B cell (primary cell): ENCODE results near the gene CALY. TPM values are rescaled to one million over a fixed set of nuclear protein-coding genes. Genes with fewer than 3 reads are reported as not detected.

Source experiments
- ATAC-seq: fragments of 200-7000 bp; cut with Tn5 transposase; one replicate; pipeline ENCODE4 v1.10.0; 2021; ENCODE audit warnings: low read depth, mild to moderate bottlenecking, moderate number of reproducible peaks, moderate library complexity
- CTCF ChIA-PET: fragments of 350-600 bp; sonication (Branson Sonifier 250); formaldehyde crosslinking; loops from one replicate; lab custom pipeline; 2021; ENCODE audit warnings: antibody characterized with exemption, inconsistent platforms; lab: Charles Lee
- POLR2A ChIA-PET: fragments of 350-600 bp; sonication (Branson Sonifier 250); formaldehyde crosslinking; loops from one replicate; lab custom pipeline; 2021; ENCODE audit warnings: antibody characterized with exemption; lab: Charles Lee
- DNase-seq: peaks from one replicate; pipeline ENCODE4 v3.0.0; 2013
- H2AFZ ChIP-seq: 2 replicates; pipeline ENCODE4 v1.6.1; 2012; ENCODE audit warnings: mild to moderate bottlenecking, low read depth, low read length; ENCODE audit not compliant: insufficient read depth, poor library complexity, severe bottlenecking
- H3K27ac ChIP-seq, 2 donors: 1 replicate in 1 of 2; 2 replicates in 1 of 2; pipeline ENCODE4 v1.5.1; 2012 to 2013; ENCODE audit warnings: low read length in 2 of 2, mild to moderate bottlenecking in 2 of 2, moderate library complexity in 1 of 2
- H3K27me3 ChIP-seq, 4 experiments: fragments of 200-600 bp in 1 of 4; sonication (generic) in 1 of 4; replicated peaks in 1 of 4; 1 replicate in 2 of 4; 2 replicates in 2 of 4; pipeline versions ENCODE4 v1.6.1 to v1.7.0; 2013 to 2016; ENCODE audit warnings: low read length in 3 of 4, mild to moderate bottlenecking in 2 of 4, mixed read lengths in 1 of 4, moderate library complexity in 1 of 4; ENCODE audit not compliant: insufficient read depth in 4 of 4, control insufficient read depth in 3 of 4; ENCODE audit errors: control extremely low read depth in 1 of 4
- H3K36me3 ChIP-seq, 2 experiments: replicated peaks in 1 of 2; 1 replicate in 1 of 2; 2 replicates in 1 of 2; pipeline versions ENCODE4 v1.6.1 to v1.7.1; 2013; ENCODE audit warnings: low read length in 1 of 2; ENCODE audit not compliant: insufficient read depth in 2 of 2, control insufficient read depth in 1 of 2; ENCODE audit errors: control extremely low read depth in 1 of 2, extremely low read depth in 1 of 2
- H3K4me1 ChIP-seq, 2 donors: fragments of 200-600 bp in 1 of 2; sonication (generic) in 1 of 2; 1 replicate in 1 of 2; 2 replicates in 1 of 2; pipeline versions ENCODE4 v1.5.1 to v1.6.1; 2013 to 2017; ENCODE audit warnings: low read length in 2 of 2; ENCODE audit not compliant: control insufficient read depth in 2 of 2, insufficient read depth in 2 of 2
- H3K4me2 ChIP-seq: replicated peaks from 2 replicates; pipeline ENCODE3; 2012; ENCODE audit warnings: mild to moderate bottlenecking, low read depth, low read length; ENCODE audit not compliant: poor library complexity, severe bottlenecking
- H3K4me3 ChIP-seq, 5 experiments: fragments of 200-600 bp in 1 of 5; sonication (generic) in 1 of 5; 1 replicate in 3 of 5; 2 replicates in 2 of 5; pipeline versions ENCODE4 v1.5.1 to v1.7.0; 2011 to 2016; ENCODE audit warnings: low read length in 4 of 5, mild to moderate bottlenecking in 4 of 5, low read depth in 2 of 5, control low read depth in 1 of 5, moderate library complexity in 1 of 5; ENCODE audit not compliant: insufficient read depth in 1 of 5; ENCODE audit errors: control extremely low read depth in 1 of 5, extremely low read depth in 1 of 5
- H3K79me2 ChIP-seq: fragments of 200-600 bp; sonication (generic); one replicate; pipeline ENCODE4 v1.6.0; 2016; ENCODE audit warnings: low read length; ENCODE audit not compliant: control insufficient read depth, insufficient read depth
- H3K9ac ChIP-seq: fragments of 200-600 bp; sonication (generic); 2 replicates; pipeline ENCODE4 v1.6.1; 2017; ENCODE audit warnings: mild to moderate bottlenecking, low read length, moderate library complexity
- H3K9me3 ChIP-seq, 3 donors: one replicate each; pipeline versions ENCODE4 v1.6.1 to v1.7.1; 2013; ENCODE audit warnings: low read length in 2 of 3; ENCODE audit not compliant: control insufficient read depth in 2 of 3, insufficient read depth in 1 of 3; ENCODE audit errors: control extremely low read depth in 1 of 3
- H4K20me1 ChIP-seq: 2 replicates; pipeline ENCODE4 v1.6.0; 2012; ENCODE audit warnings: mild to moderate bottlenecking, low read length; ENCODE audit not compliant: insufficient read depth, control insufficient read depth, poor library complexity, severe bottlenecking
- H3K27ac Mint-ChIP-seq: one replicate; pipeline ENCODE4 v1.8.0; 2021; ENCODE audit warnings: mixed read lengths
- H3K27me3 Mint-ChIP-seq: one replicate; pipeline ENCODE4 v1.8.0; 2021; ENCODE audit warnings: mixed read lengths
- H3K4me1 Mint-ChIP-seq: one replicate; pipeline ENCODE4 v1.8.0; 2021; ENCODE audit warnings: mixed read lengths
- H3K4me3 Mint-ChIP-seq: one replicate; pipeline ENCODE4 v1.8.0; 2021; ENCODE audit warnings: mixed read lengths
- H3K9me3 Mint-ChIP-seq: one replicate; pipeline ENCODE4 v1.8.0; 2022; ENCODE audit warnings: mixed read lengths; ENCODE audit not compliant: insufficient read depth
- EZH2 ChIP-seq: IDR thresholded peaks from 2 replicates; pipeline ENCODE4 v1.6.1; 2012; ENCODE audit warnings: borderline replicate concordance, low read depth, mild to moderate bottlenecking, moderate library complexity, low read length; ENCODE audit not compliant: insufficient read depth, poor library complexity, severe bottlenecking
- WGBS: methylation state at CpG from one replicate; pipeline ENCODE4 v1.1.5; 2013; ENCODE audit warnings: missing lambda C conversion rate; ENCODE audit not compliant: insufficient coverage; 5-methylcytosine and 5-hydroxymethylcytosine counted together
- intact Hi-C: fragments of 100-400 bp; cut with micrococcal nuclease; formaldehyde crosslinking; loops from one replicate; pipeline ENCODE4 v1.10.0; 2022
- polyA plus RNA-seq: library from polyadenylated mRNA; depleted of rRNA; stranded (reverse); fragments of >200 nt; gene quantifications from 2 replicates; pipeline ENCODE4 v1.2.3, GENCODE V29; 2012
- total RNA-seq, 2 donors: library from RNA; stranded (reverse); fragments of 120-200 nt in 1 of 2; gene quantifications; 1 replicate in 1 of 2; 2 replicates in 1 of 2; pipeline versions ENCODE4 v1.2.3 to v1.2.4, GENCODE V29; 2013 to 2022
- TF ChIP-seq, protein P1 (sequence below): fragments of 200-600 bp; IDR thresholded peaks from one replicate; pipeline ENCODE4 v1.8.0; 2022; ENCODE audit warnings: antibody characterized with exemption, mild to moderate bottlenecking

CALY gene
- total and polyA plus RNA-seq, 2 donors (not counting 1 experiment from before 2014, with no cell fraction given): 0.21 TPM; not detected in 1

DNA sequence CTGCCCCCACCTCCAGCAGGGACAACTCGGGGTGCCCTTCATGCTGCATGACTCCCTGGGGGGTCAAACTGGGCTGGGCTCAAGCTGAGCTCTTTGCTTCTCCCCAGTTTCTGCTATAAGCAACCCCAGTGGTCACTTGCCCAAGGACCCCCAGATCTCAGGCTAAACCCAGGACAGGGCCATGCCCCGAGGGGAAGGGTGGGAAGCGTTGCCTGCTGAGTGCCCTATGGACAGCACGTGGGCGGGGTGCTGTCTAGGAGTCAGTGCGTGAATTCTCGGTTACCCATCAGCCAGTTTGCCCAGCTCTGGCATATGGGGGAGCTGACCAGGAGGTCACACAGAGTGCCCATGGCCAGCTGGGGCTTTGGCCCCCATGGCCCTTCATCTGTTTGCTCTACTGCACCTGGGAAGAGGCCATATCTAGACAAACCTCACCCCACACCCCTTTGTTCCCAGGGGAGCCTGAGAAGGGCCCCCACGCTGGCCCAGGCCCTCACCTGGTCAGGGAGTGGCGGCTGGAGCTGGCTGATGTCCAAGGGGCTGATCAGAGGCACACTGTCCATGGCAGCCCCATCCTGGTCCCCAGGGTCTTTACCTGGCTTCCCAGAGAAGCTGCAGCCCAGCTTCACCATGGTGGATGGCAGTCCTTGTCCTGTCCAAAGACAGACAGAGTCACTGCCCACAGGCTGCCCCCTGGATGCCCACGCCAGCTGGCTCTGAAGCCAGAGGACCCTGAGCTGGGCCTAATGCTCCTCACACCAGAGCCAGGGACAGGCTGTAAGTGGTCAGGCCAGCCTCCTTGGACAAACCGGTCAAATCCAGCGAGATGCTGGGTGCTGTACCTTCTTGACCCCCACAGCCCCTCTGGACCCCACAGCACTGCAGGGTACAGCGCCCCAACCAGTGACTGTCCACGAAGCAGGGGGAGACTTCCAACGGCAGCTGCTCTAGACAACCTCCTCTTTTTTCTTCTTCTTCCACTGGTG, 8.0 kb downstream of the CALY start:
- Histone ChIP-seq H3K27ac (no peak overlapping the region), H2AFZ (no peak overlapping the region), H3K79me2 (no peaks in the 10 kb centered on the region), H3K9me3 (peaks cover 0 to 17% (median 0%) of the 10 kb centered on the region in 3 donors), H3K4me1 (peaks cover 26 to 42% of the 10 kb centered on the region in 2 donors), H4K20me1 (no peaks in the 10 kb centered on the region), H3K9ac (no peak overlapping the region), H3K27me3 (peaks cover 0 to 55% (median 38%) of the 10 kb centered on the region in 4 experiments), H3K4me3 (no peak overlapping the region), H3K4me2 (no peak overlapping the region), H3K36me3 (no peaks in the 10 kb centered on the region)
- Mint-ChIP-seq H3K27me3 (peaks cover 43% of the 10 kb centered on the region), H3K9me3 (no peaks in the 10 kb centered on the region), H3K4me1 (peaks cover 14% of the 10 kb centered on the region), H3K4me3 (no peak overlapping the region), H3K27ac (no peak overlapping the region)
- POLR2A ChIA-PET: interaction anchor here (1.0 to 2.2 kb wide), 2 partner anchors 14 to 29 kb away, joined by 3 to 26 read pairs; partner anchors contain the start of gene FUOM
- no peak for DNase-seq
- TF ChIP-seq, protein P1, sequence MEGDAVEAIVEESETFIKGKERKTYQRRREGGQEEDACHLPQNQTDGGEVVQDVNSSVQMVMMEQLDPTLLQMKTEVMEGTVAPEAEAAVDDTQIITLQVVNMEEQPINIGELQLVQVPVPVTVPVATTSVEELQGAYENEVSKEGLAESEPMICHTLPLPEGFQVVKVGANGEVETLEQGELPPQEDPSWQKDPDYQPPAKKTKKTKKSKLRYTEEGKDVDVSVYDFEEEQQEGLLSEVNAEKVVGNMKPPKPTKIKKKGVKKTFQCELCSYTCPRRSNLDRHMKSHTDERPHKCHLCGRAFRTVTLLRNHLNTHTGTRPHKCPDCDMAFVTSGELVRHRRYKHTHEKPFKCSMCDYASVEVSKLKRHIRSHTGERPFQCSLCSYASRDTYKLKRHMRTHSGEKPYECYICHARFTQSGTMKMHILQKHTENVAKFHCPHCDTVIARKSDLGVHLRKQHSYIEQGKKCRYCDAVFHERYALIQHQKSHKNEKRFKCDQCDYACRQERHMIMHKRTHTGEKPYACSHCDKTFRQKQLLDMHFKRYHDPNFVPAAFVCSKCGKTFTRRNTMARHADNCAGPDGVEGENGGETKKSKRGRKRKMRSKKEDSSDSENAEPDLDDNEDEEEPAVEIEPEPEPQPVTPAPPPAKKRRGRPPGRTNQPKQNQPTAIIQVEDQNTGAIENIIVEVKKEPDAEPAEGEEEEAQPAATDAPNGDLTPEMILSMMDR: no peak
- no peak for TF ChIP-seq EZH2
- ATAC-seq: no peak
- CTCF ChIA-PET: interaction anchor here (0.7 to 3.5 kb wide), 46 partner anchors 8 to 285 kb away, joined by 3 to 32 read pairs (median 5); partner anchors contain the start of genes ECHS1, FUOM, MTG1 and SCART1
- intact Hi-C loops: loop anchor here (1.0 kb wide), 4 partner anchors 14 to 192 kb away; partner anchors contain the start of gene MTG1
- WGBS: 83% methylated on average over 15 of the region's 15 CpGs
